ENCODE results near the gene GGTLC1.

GRCh38 chr20:23954008-23954745, 34.4 kb downstream of the GGTLC1 start:
- TF ChIP-seq POLR2AphosphoS5 (IDR thresholded peaks at IDR 0.05) = no peak
- TF ChIP-seq, protein P1, sequence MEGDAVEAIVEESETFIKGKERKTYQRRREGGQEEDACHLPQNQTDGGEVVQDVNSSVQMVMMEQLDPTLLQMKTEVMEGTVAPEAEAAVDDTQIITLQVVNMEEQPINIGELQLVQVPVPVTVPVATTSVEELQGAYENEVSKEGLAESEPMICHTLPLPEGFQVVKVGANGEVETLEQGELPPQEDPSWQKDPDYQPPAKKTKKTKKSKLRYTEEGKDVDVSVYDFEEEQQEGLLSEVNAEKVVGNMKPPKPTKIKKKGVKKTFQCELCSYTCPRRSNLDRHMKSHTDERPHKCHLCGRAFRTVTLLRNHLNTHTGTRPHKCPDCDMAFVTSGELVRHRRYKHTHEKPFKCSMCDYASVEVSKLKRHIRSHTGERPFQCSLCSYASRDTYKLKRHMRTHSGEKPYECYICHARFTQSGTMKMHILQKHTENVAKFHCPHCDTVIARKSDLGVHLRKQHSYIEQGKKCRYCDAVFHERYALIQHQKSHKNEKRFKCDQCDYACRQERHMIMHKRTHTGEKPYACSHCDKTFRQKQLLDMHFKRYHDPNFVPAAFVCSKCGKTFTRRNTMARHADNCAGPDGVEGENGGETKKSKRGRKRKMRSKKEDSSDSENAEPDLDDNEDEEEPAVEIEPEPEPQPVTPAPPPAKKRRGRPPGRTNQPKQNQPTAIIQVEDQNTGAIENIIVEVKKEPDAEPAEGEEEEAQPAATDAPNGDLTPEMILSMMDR (IDR thresholded peaks at IDR 0.05) = no peak
- no peak for TF ChIP-seq POLR2A (IDR thresholded peaks at IDR 0.05)
